Forelimb muscle (tissue), 1 donor: ENCODE data around the gene EP400. TPM values are rescaled to one million over a fixed set of nuclear protein-coding genes. Genes with fewer than 3 reads are reported as not detected.

Experiments used
- DNase-seq: peaks from one replicate; pipeline ENCODE4 v3.0.0-alpha.2; 2013; ENCODE audit warnings: low read depth
- polyA plus RNA-seq: library from polyadenylated mRNA; unstranded; fragments of 120-200 nt; gene quantifications from one replicate; pipeline ENCODE4 v1.2.1, GENCODE V29; 2013; ENCODE audit not compliant: insufficient read length

The EP400 gene
- polyA plus RNA-seq, 1 donor: 21.2 TPM

- DNase-seq: no peak
Observed at GRCh38 chr12:132121283-132121682, 171.5 kb downstream of the EP400 start.

DNA sequence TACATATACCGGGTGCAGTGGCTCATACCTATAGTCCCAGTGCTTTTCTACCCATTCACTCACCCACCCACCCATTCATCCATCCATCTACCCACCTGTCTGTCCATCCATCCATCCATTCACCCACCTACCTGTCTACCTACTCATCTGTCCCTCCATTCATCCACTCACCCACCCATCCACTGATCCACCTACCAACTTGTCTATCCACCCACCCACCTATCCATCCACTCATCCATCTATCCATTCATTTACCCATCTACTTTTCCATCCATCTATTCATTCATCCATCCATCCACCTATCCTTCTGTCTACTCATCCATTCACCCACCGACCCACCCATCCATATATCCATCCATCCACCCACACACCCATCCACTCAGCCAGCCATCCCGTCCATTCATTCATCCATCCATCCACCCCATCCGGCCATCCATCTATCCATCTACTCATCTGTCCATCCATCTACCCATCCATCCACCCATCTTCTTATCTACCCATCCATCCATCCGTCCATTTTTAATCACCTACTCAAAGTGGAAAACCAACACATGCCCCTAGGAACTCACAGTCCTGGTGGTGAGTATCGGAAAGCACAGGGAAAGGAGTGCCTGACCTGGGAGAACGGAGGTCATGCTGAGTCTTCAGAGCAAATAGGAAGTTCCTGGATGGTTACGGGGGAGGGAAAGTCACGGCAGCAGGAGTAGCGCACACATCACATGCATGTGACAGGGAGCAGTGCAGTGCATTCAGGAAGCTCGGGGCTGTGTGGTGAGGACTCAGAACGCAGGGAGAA lies 174.4 kb downstream of the EP400 start:
- no peak for DNase-seq

DNA sequence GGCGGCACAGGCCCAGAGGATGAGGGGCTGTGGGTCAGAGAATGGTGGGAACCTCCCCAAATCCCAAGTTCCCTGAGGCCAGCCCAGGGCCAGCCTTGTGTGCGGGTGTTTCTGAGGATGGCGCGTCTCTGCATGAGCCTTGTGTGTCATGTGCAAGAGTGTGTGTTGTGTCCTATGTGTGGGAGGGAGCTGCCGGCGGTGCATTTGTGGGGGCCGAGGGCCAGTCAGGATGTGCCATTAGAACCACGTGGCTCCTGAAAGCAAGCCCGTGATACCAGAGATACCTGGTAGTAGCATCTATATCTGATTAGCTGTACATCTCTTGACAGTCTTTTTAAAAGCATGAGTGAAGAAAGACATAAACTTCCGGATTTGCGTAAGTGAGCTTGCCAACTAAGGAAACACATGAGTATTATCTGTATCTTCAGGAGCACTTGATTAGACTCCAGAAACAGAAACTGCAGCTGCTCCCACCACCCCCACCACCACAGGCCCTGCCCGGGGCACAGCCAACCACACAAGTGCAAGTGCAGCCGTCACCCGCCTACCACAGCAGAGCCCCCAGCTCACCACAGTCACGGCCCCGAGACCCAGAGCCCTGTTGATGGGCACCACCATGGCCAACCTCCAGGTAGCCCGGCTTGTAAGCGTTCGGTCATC lies 175.2 kb downstream of the EP400 start:
- no peak for DNase-seq

GRCh38 chr12:132125736-132126135 lies 176.0 kb downstream of the EP400 start:
- DNase-seq: no peak

GRCh38 chr12:132127041-132127440 lies 177.3 kb downstream of the EP400 start:
- no peak for DNase-seq

DNA sequence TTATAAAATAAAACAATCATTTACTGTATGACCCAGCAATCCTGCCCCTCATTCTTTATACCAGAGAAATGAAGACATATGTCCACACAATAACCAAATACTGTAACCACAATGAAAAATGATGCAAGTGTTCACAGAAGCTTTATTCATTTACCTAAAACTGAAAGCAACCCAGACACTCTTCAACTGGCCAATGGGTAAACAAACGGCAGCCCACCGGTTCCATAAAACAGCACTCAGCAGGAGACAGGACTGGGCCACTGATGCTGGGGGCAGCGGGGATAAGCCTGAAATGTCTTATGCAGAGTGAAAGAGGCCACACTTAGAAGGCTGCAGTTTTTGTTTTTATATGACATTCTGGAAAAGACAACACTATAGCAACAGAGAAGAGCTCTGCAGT lies 179.3 kb downstream of the EP400 start:
- DNase-seq: no peak

DNA sequence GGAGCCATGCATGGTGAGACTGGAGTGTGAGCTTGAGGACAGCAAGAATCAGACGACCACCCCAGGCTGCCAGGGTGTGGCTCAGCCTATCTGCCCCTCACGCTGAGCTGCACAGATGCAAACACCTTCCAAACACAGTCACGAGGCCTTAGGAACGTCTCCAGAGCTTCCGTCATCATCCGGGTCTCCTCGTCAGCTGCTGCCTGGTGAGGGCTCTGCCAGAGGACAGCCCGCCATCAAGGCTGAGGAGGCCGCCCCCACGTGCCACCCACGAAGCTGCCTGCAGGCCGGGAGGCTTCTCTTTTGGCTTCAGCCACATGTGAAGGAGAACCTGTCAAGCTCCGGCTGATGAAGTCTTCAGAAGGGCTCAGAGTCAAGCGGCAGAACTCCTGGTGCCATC lies 180.9 kb downstream of the EP400 start:
- DNase-seq: no peak

Other genes with a start within 250 kb of the EP400 start
- gene SFSWAP, start 238.9 kb upstream of the EP400 start, polyA plus RNA-seq: 29.2 TPM
- gene MMP17, start 121.5 kb upstream of the EP400 start, polyA plus RNA-seq: 4.2 TPM
- 24.8 TPM for gene ULK1, start 55.3 kb upstream of the EP400 start, polyA plus RNA-seq
- 12.2 TPM for gene PUS1, start 20.7 kb upstream of the EP400 start, polyA plus RNA-seq
- gene DDX51, start 194.4 kb downstream of the EP400 start, polyA plus RNA-seq: 12.9 TPM
- 9.8 TPM for gene NOC4L, start 194.5 kb downstream of the EP400 start, polyA plus RNA-seq